ENCODE measurements around the gene ELMO1. TPM values are rescaled to one million over a fixed set of nuclear protein-coding genes. Genes with fewer than 3 reads are reported as not detected.

ELMO1 gene
- polyA plus RNA-seq, 1 experiment = not detected

DNA sequence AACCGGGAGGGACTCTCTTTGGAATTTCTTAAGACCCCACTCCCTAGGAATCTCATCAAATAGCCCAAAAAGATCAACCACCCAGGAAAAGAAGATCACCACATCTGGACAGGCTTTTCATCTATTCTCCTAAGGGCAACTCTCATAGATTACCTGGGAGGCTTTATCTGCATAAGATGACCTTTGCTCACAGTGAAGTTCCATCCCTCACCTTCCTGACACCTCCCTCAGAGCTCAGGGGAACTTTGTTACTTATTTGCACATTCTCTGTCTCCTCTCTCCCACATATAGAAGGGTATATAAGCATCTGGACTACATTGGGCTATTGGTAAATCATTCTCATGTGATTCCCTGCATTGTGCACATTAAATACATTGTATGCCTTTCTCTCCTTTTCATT lies 80.1 kb downstream of the ELMO1 start:
- CTCF ChIA-PET = no interaction called here
- TF ChIP-seq, protein P1, sequence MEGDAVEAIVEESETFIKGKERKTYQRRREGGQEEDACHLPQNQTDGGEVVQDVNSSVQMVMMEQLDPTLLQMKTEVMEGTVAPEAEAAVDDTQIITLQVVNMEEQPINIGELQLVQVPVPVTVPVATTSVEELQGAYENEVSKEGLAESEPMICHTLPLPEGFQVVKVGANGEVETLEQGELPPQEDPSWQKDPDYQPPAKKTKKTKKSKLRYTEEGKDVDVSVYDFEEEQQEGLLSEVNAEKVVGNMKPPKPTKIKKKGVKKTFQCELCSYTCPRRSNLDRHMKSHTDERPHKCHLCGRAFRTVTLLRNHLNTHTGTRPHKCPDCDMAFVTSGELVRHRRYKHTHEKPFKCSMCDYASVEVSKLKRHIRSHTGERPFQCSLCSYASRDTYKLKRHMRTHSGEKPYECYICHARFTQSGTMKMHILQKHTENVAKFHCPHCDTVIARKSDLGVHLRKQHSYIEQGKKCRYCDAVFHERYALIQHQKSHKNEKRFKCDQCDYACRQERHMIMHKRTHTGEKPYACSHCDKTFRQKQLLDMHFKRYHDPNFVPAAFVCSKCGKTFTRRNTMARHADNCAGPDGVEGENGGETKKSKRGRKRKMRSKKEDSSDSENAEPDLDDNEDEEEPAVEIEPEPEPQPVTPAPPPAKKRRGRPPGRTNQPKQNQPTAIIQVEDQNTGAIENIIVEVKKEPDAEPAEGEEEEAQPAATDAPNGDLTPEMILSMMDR (IDR thresholded peaks at IDR 0.05; ENCODE audit: insufficient read depth, low read depth, low read length) = no peak
- DNase-seq (ENCODE audit: low read depth) = no peak
- POLR2A ChIA-PET = no interaction called here
- Histone ChIP-seq H3K36me3 (ENCODE audit: control insufficient read depth, insufficient read depth, low read length) (no peaks in the 10 kb centered on the region), H3K4me3 (ENCODE audit: low read depth, low read length) (no peak overlapping the region), H3K27me3 (ENCODE audit: control insufficient read depth, insufficient read depth, low read length) (no peaks in the 10 kb centered on the region)

DNA sequence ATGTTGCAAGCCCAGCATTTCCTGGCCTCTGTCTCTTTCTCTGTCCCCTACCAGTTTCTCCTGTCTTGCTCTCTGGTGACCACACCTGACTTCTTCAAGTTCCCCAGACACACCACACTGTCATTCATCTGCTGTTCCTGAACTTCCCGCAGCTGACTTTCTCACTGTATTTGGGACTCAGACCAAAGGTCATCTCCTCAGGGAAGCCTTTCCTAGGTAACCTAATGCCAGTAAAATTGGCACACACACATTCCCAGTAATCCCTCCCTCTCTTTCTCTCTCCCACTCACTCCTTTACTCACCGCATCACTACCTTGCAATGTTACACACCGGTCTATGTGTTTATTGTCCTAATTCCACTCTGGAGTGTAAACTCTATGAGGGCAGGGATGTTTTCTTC lies 81.7 kb downstream of the ELMO1 start:
- H3K27me3 ChIP-seq (ENCODE audit: control insufficient read depth, insufficient read depth, low read length) = no peaks in the 10 kb centered on the region
- TF ChIP-seq, protein P1 (IDR thresholded peaks at IDR 0.05; ENCODE audit: insufficient read depth, low read depth, low read length) = no peak
- no peaks in the 10 kb centered on the region for H3K36me3 ChIP-seq (ENCODE audit: control insufficient read depth, insufficient read depth, low read length)
- H3K4me3 ChIP-seq (ENCODE audit: low read depth, low read length) = no peak overlapping the region
- ChIA-PET CTCF (no interaction called here), POLR2A (no interaction called here)
- no peak for DNase-seq (ENCODE audit: low read depth)

DNA sequence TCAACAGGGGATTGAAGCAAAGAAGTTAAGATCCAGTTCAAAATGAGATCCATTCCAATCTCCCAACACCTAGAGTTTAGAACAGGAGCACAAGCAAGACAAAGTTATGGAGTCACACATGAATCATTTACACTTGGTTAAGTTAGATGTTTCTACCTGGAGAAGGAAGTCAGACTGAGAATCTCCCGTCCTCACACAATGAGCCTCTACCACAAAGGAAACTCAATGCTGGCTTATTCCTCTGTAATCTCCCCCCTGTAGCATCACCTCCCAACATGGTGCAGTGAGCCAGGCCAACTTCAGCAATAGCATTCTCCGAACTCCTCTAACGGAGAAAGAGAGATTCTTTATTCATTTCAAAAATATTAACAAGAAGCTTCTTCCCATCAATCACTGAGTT lies 82.2 kb downstream of the ELMO1 start:
- H3K36me3 ChIP-seq (ENCODE audit: control insufficient read depth, insufficient read depth, low read length) = no peaks in the 10 kb centered on the region
- no peaks in the 10 kb centered on the region for H3K27me3 ChIP-seq (ENCODE audit: control insufficient read depth, insufficient read depth, low read length)
- no peak overlapping the region for H3K4me3 ChIP-seq (ENCODE audit: low read depth, low read length)
- POLR2A ChIA-PET = no interaction called here
- no peak for DNase-seq (ENCODE audit: low read depth)
- CTCF ChIA-PET = no interaction called here
- TF ChIP-seq, protein P1 (IDR thresholded peaks at IDR 0.05; ENCODE audit: insufficient read depth, low read depth, low read length) = no peak

DNA sequence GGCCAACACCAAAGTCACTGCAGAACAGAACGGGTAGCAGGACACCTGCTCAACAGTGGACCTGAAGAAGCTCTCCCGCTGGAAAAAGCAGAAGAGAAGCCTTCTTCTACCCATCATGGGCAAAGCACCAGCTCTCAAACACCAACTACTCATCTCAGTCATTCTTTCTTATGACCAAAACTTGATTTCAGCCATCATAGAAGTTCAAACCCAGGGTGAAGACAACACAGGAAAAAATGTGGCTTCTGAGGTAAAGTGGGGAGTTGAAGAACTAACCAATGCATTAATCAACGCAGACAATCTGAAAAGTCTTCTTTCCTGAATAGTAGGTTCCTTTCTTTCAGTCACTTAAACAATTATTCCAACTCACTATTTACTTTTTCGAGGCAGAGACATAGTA lies 83.3 kb downstream of the ELMO1 start:
- Histone ChIP-seq H3K36me3 (ENCODE audit: control insufficient read depth, insufficient read depth, low read length) (no peaks in the 10 kb centered on the region), H3K27me3 (ENCODE audit: control insufficient read depth, insufficient read depth, low read length) (no peaks in the 10 kb centered on the region), H3K4me3 (ENCODE audit: low read depth, low read length) (no peak overlapping the region)
- ChIA-PET CTCF (no interaction called here), POLR2A (no interaction called here)
- TF ChIP-seq, protein P1 (IDR thresholded peaks at IDR 0.05; ENCODE audit: insufficient read depth, low read depth, low read length) = no peak
- DNase-seq (ENCODE audit: low read depth) = no peak

DNA sequence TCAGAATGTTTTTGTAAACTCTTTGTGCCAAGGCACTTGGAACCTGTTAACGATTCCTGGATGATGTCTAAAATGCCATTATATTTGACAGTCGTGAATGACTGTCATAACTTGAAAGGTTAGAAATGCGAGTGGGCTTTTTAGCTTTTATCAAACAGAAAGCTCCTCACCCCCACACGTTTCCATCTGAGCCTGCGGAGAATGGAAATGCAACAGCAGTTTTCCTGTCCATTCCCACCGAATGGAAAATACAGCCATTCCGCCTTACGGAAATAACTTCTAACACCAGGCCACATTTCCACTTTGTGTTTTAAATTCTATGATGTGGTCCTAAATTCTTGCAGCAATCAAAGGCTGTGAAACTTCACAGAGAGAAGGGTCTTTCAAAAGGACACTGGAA lies 83.8 kb downstream of the ELMO1 start:
- H3K4me3 ChIP-seq (ENCODE audit: low read depth, low read length) = no peak overlapping the region
- H3K36me3 ChIP-seq (ENCODE audit: control insufficient read depth, insufficient read depth, low read length) = no peaks in the 10 kb centered on the region
- ChIA-PET POLR2A (no interaction called here), CTCF (no interaction called here)
- TF ChIP-seq, protein P1 (IDR thresholded peaks at IDR 0.05; ENCODE audit: insufficient read depth, low read depth, low read length) = no peak
- H3K27me3 ChIP-seq (ENCODE audit: control insufficient read depth, insufficient read depth, low read length) = no peaks in the 10 kb centered on the region
- no peak for DNase-seq (ENCODE audit: low read depth)

Data from BJ (cell line).